GM21526 (cell line): ENCODE measurements around the gene HBM.
"Not testable (repeated sequence)": the region's sequence is repeated elsewhere in the genome, so short reads cannot be mapped to it uniquely, and the experiment has no call there.

Experiments
- ATAC-seq: cut with Tn5 transposase; IDR thresholded peaks from one replicate; pipeline ENCODE4 v1.9.1; 2021; ENCODE audit warnings: moderate library complexity; ENCODE audit not compliant: unreplicated experiment, low FRiP score

Gene HBM

GRCh38 chr16:167122-167690, 1.4 kb downstream of the HBM start:
- no peak for ATAC-seq

GRCh38 chr16:168424-168823, 2.6 kb downstream of the HBM start:
- no peak for ATAC-seq

GRCh38 chr16:169014-169413, 3.2 kb downstream of the HBM start:
- no peak for ATAC-seq

- ATAC-seq: not testable (repeated sequence)
These were observed 4.3 kb downstream of the HBM start for GRCh38 chr16:170088-170507.

GRCh38 chr16:170788-171187, 5.0 kb downstream of the HBM start:
- no peak for ATAC-seq

GRCh38 chr16:172374-172941, 6.7 kb downstream of the HBM start, which contains the start of gene HBA2:
TSS of gene HBA2 (plus strand) at chr16:172876. CDS start at chr16:172913, 37 bp downstream.
- not testable (repeated sequence) for ATAC-seq

GRCh38 chr16:173211-173854, 7.6 kb downstream of the HBM start:
- ATAC-seq: not testable (repeated sequence)

GRCh38 chr16:173928-174769, 8.4 kb downstream of the HBM start:
- not testable (repeated sequence) for ATAC-seq

GRCh38 chr16:175011-175949, 9.5 kb downstream of the HBM start:
- no peak for ATAC-seq

- ATAC-seq: not testable (repeated sequence)
These were observed 10.2 kb downstream of the HBM start for GRCh38 chr16:176006-176405.

GRCh38 chr16:176477-177382, 11.0 kb downstream of the HBM start, which contains the start of gene HBA1:
TSS of gene HBA1 (plus strand) at chr16:176680. CDS start at chr16:176717, 37 bp downstream.
- not testable (repeated sequence) for ATAC-seq

GRCh38 chr16:177394-177822, 11.6 kb downstream of the HBM start:
- ATAC-seq: no peak

- no peak for ATAC-seq
These were observed 12.3 kb downstream of the HBM start for GRCh38 chr16:177981-178667.

GRCh38 chr16:178668-179015, 12.9 kb downstream of the HBM start:
- ATAC-seq: no peak

- ATAC-seq: no peak
These were observed 13.7 kb downstream of the HBM start for GRCh38 chr16:179211-180092.

GRCh38 chr16:180101-180675, 14.4 kb downstream of the HBM start, which contains the start of gene HBQ1:
TSS of gene HBQ1 (plus strand) at chr16:180459. CDS start at chr16:180487, 28 bp downstream.
- ATAC-seq: no peak
